ENCODE measurements around the gene RAB3D.

The RAB3D gene

GRCh38 chr19:11295180-11295579 lies 44.3 kb downstream of the RAB3D start:
- DNase-seq (ENCODE audit: low spot score): no peak

DNA sequence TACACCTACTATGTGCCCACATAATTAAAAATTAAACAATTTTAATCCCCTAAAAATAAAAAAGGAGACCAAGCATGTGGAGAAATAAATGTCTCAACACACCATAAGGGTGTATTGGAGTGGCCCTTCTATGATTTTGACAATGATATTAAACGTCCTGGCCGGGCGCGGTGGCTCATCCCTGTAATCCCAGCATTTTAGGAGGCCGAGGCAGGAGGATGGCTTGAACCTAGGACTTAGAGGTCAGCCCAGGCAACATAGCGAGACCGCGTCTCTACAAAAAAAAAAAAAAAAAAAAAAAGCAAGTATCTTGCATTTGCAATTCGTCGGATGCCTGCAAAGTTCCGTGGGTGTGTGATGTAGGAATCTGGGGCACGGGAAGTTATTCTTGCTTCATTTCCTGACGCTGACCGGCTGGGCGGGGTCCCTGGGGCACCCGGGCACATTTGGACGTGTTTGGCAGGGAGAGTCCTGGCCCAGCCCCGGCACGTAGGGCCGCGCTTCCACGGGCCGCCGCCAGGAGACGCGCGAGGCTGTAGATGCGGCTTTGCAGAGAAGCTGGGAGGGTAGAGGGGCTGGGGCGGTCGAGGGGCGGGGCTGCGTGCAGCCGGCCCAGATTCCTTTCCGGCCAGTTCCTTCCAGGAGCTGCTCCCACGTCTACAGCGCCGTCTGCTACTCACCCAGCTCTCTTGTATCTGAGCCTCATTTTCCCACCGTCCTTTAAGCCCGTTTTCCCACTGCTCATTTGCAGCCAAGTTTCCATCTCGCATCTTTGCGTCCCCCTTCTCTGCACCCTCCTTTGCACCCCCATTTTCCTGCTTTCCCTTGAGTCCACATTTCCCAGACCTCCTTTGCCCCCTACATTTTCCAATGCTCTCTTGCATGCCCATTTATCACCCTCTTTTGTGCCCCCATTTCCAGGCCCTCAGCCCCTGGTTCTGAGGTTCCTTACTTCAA lies 45.7 kb downstream of the RAB3D start:
- DNase-seq (ENCODE audit: low spot score): peak; percentile 91

- DNase-seq (ENCODE audit: low spot score): no peak
Measured at GRCh38 chr19:11291991-11292390, 47.5 kb downstream of the RAB3D start.

DNA sequence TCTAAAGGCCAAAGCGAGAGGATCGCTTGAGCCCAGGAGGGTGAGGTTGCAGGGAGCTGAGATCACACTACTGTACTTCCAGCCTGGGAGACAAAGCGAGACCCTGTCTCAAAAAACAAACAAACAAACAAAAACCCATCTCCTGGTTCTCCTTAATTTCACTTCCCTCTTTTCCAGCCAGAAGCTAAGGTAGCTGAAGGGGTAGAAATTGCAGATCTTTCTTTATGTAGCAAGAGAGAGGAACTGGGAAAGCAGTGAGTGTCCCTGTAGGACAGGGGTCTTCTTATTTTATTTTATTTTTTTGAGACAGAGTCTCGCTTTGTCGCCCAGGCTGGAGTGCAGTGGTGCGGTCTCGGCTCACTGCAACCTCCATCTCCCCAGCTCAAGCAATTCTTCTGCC lies 48.0 kb downstream of the RAB3D start:
- no peak for DNase-seq (ENCODE audit: low spot score)

- DNase-seq (ENCODE audit: low spot score): no peak
Measured at GRCh38 chr19:11290256-11290655, 49.2 kb downstream of the RAB3D start.

DNA sequence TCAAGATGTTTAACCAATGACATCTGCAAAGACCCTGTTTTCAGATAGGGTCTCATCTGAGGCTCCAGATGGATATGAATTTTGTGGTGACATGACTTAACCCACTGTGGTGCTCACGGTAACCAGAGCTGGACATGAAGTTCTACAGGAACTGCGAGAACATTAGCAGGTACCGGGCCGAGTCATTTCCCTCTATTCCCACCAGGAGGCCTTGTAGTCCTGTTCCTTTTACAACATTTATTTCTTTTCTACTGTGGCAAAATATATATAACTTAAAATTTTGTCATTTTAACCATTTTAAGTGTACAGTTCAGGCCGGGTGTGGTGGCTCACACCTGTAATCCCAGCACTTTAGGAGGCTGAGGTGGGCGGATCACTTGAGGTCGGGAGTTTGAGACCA lies 51.1 kb downstream of the RAB3D start:
- peak; percentile 54 for DNase-seq (ENCODE audit: low spot score)

DNA sequence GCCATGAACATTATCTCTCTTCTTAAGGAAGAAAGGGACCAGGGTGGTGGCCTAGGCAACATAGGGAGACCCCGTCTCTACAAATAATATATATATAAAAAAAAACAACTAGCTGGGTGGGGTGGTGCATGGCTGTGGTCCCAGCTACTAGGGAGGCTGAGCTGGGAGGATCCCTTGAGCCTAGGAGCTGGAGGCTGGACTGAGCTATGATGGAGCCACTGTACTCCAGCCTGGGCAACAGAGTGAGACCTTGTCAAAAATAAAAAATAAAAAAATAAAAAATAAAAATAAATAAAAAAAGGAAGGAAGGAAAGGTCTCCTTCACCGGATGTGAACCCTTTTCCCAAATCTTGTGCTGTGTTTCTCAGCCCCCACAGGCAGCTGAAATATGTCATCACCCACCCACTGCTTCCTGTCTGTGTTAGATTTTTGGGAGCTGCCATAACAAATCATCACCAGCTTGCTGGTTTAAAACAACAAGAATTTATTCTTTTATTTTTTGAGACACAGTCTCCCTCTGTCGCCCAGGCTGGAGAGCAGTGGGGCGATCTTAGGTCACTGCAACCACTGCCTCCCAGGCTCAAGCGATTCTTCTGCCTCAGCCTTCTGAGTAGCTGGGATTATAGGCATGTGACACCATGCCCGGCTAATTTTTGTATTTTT lies 53.0 kb downstream of the RAB3D start:
- no peak for DNase-seq (ENCODE audit: low spot score)

DNA sequence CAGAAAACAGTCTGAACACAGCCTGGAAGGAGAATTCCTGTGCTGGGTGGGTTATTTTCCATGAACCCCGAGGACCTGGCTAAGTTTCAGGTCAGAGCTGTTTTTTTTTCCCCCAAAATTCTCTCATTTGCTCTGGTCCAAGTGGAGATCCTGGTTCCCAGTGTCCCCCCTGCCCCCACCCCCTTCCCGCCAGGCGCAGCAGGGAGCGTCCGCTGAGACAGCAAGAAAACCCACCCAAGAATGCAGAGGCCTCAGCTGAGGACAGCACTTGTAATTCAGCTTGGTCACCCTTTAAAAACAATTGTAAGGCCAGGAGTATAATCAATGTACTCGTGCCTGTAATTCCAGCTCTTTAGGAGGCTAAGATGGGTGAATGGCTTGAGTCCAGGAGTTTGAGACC lies 54.9 kb downstream of the RAB3D start:
- DNase-seq (ENCODE audit: low spot score): no peak

DNA sequence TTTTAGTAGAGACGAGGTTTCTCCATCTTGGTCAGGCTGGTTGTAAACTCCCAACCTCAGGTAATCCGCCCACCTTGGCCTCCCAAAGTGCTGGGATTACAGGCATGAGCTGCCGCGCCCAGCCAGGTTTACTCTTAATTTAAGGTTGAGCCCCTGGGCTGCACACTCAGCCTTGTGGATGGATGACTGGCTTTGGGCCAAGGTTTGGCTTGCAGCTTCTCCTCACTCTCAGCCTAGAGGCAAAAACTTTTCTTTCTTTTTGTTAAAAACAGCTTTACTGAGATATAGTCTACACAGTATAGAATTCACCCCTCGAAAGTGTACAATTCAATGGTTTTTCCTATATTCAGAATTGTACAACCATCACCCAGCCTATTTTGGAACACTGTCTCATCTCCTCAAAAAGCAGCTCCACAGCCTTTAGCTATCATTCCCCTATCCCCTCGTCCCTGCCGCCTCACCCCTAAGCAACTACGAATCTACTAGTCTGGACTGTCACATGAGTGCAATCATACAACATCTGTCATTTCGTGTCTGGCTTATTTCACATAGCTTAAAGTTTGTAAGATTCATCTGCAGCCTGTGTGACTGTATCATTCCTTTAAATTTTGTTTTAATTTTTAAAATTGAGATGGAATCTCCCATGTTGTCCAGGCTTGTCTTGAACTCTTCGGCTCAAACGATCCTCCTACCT lies 58.0 kb downstream of the RAB3D start:
- no peak for DNase-seq (ENCODE audit: low spot score)

- no peak for DNase-seq (ENCODE audit: low spot score)
Measured at GRCh38 chr19:11279505-11280236, 59.8 kb downstream of the RAB3D start.

- DNase-seq (ENCODE audit: low spot score): no peak
Measured at GRCh38 chr19:11278670-11279069, 60.8 kb downstream of the RAB3D start.

DNA sequence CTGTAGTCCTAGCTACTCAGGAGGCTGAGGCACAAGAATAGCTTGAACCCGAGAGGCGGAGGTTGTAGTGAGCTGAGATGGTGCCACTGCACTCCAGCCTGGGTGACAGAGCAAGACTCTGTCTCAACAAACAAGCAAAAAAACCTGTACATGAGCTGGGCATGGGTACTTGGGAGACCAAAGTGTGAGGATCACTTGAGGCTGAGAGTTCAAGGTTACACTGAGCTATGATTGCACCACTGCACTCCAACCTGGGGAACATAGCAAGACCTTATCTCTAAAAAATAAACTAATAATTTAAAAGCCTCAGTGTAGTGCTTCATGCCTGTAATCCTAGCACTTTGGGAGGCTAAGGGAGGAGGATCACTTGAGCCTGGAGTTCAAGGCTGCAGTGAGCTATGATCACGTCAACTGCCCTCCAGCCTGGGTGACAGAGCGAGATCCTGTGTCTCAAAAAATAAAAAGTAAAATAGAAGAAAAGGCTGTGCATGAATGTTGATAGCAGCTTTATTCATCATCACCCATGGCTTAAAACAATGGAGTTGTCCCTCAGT lies 64.8 kb downstream of the RAB3D start:
- DNase-seq (ENCODE audit: low spot score): no peak

GRCh38 chr19:11273989-11274388 lies 65.5 kb downstream of the RAB3D start:
- DNase-seq (ENCODE audit: low spot score): no peak

- no peak for DNase-seq (ENCODE audit: low spot score)
Measured at GRCh38 chr19:11273296-11273695, 66.2 kb downstream of the RAB3D start.

Measured in HuH-7.5 (cell line).